CD4-positive, alpha-beta T cell treated with Interleukin-17A for 1 hour (primary cell): ENCODE data around the gene PBX4.
A peak's percentile ranks its signal among the peaks of the same experiment; 100 is the strongest.

Experiments used
- DNase-seq: peaks from one replicate; pipeline ENCODE4 v3.0.0-alpha.2; 2020

Gene PBX4

DNA sequence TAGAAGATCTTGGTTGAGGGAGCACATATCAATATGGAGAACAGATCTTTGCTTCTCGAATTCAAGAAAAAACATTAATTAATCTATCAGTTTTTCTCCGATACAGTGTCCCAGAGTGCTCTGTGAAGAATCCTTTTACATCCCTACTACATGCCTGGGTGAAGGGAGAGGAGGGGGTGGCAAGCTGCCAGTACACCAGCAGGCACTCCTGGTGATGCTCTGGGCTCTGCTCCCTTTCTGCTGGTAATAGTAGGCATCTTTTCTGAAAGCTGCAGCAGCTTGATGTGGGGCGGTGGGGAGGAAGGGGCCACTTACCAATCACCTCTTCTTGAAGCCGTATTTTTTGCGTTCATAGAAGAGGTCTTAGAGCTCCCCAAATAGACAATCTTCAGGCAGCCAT, 30.7 kb downstream of the PBX4 start:
- DNase-seq = no peak

DNA sequence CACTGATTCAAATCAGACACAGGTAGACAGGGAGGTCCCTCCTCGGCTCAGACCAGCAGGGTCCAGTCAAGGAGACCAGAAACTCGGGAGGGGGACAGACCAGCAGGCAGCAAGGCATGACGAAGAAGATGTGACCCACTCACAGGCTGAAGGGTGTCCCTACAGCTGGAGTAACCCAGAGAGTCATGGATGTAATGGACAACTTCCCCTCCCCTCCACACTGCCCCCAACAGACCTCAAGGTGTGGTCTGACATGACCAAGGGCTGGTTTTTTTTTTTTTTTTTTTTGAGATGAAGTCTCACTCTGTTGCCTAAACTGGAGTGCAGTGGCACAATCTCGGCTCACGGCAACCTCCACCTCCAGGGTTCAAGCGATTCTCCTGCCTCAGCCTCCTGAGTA, 34.1 kb downstream of the PBX4 start:
- DNase-seq = no peak

- no peak for DNase-seq
Measured at GRCh38 chr19:19582471-19582870, 36.0 kb downstream of the PBX4 start.

GRCh38 chr19:19581391-19581790, 37.1 kb downstream of the PBX4 start:
- no peak for DNase-seq

- DNase-seq = no peak
Measured at GRCh38 chr19:19580418-19580817, 38.1 kb downstream of the PBX4 start.

GRCh38 chr19:19579533-19580361, 38.7 kb downstream of the PBX4 start:
- no peak for DNase-seq

DNA sequence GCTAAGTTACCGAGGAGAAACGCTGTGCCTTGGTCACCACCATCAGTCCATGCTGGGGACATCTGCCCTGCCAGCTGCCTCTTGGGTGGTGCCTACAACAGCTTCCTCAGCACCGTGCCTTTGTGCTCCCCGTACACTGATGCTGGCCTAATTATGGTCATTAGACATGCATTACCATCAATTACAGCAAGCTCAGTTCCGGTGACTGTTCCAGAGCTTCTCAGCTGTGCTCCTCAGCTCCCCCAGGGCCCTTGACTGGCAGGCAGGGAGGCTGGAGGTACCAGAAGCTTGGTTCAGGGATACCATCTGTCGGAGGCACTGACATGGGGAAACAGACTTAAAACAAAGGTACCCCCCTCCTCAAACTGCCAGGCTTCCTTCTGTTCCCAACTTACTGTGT, 40.2 kb downstream of the PBX4 start:
- no peak for DNase-seq

DNA sequence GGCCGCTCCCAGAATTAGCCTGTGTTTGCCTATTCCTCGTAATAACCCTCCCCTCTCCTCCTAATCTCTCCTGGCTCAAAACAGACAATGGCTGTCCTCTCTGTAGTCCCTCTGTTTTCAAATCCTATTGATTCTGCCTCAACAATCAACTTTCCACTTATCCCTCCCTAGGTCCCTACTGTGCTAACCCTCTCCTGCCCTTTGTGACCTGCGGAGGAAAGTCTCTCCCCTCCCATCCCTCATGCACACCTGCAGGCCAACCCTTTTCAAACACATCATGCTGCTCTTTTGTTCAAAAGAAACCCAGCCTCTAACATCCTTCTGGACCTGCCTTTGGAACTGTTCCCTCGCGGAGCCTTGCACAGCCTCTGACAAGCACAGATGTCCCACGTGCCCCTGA, 43.1 kb downstream of the PBX4 start:
- no peak for DNase-seq

DNA sequence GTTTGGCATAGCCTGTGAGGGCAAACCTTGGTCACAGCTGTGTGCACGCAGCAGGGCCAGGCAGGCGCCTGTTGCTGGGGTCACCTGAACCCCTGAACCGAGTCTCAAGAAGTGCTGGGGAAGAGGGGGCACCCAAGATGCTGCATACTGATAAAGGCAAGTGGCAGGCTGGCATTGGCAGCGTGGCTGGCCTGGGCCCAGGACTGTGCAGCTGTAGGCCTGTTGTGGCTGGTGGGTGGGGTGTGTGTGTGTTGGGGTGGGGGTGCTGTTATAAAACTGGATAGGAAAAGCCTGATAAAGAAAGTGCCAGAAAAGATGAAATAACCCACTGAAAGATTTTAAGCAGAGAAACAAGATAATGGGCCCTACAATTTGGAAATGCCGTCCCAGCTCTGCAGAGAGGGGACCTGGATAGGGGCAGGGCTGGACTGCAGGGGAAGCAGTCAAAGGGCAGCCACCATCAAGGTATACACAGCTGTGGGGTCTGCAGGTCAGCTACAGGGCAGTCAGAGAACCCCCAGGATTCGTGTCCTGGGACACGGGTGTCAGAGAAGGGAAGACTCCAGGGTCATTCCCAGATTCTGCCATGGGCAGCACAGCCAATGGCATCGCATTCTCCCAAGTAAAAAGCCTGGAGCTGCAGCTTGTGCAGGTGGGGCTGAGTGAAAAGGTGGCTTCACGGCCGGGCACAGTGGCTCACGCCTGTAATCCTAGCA, 47.3 kb downstream of the PBX4 start:
- no peak for DNase-seq

DNA sequence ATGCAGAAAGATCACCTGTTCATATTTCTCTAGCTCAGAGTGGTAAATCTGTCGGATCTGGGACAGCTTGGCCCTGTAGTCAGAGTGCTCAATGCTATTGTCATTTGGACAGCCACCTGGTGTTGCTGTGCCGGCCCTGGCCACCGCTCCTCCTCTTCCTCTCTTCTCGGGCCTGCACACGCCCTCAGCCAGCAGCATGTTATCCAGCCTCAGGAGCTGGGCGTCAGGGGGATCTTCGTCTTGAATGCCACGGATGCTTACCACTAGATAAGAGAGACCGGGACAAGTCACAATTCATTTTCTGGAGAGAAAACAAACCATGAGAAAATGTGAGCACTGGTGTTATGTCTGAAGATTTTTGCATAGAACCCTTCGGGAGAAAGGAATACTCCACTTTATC, 47.9 kb downstream of the PBX4 start:
- no peak for DNase-seq

GRCh38 chr19:19568802-19569756, 49.4 kb downstream of the PBX4 start:
- DNase-seq = no peak

GRCh38 chr19:19567391-19567790, 51.1 kb downstream of the PBX4 start:
- DNase-seq = no peak

- no peak for DNase-seq
Measured at GRCh38 chr19:19566306-19566705, 52.2 kb downstream of the PBX4 start.

GRCh38 chr19:19563348-19563848, 55.1 kb downstream of the PBX4 start:
- DNase-seq = no peak

GRCh38 chr19:19562665-19563347, 55.7 kb downstream of the PBX4 start:
- peak; percentile 60 for DNase-seq

- DNase-seq = no peak
Measured at GRCh38 chr19:19561946-19562664, 56.4 kb downstream of the PBX4 start.

DNA sequence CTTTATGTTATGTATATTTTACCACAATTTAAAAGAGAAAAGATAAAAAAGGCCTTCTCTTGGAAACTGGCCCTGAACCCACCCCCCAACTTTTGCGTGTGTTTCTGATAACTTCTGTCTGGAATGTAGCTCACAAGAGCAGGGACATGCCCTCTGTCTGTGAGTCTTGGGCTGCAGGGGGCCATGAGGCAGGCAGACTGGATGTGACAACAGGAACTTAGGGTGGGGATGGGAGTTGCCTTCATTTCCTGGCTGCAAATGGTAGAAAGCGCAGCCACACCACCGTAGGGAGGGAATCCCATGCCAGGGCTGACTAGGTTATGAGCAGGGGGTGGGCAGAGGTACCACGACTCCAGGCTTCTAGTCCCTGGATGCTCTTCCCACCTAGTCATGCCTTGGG, 58.6 kb downstream of the PBX4 start:
- DNase-seq = no peak

- no peak for DNase-seq
Measured at GRCh38 chr19:19558636-19559035, 59.9 kb downstream of the PBX4 start.

DNA sequence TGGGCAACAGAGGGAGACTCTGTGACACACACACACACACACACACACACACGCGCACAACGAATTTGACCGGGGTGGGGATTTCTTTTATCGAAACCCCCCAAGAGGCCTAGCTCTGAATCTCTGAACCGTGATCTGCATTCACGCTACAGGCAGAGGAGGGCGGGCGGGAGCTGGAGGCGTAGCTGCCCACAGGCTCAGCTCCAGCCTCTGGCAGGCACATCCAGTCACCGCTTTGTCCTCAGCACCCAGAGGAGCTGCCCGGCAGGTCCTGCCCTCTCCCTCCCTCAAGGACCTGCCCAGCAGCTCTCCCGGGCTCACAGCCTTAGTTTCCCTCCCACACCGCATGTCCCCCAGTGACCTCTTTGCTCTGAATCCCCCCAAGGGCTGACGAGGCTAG, 60.4 kb downstream of the PBX4 start:
- no peak for DNase-seq

DNA sequence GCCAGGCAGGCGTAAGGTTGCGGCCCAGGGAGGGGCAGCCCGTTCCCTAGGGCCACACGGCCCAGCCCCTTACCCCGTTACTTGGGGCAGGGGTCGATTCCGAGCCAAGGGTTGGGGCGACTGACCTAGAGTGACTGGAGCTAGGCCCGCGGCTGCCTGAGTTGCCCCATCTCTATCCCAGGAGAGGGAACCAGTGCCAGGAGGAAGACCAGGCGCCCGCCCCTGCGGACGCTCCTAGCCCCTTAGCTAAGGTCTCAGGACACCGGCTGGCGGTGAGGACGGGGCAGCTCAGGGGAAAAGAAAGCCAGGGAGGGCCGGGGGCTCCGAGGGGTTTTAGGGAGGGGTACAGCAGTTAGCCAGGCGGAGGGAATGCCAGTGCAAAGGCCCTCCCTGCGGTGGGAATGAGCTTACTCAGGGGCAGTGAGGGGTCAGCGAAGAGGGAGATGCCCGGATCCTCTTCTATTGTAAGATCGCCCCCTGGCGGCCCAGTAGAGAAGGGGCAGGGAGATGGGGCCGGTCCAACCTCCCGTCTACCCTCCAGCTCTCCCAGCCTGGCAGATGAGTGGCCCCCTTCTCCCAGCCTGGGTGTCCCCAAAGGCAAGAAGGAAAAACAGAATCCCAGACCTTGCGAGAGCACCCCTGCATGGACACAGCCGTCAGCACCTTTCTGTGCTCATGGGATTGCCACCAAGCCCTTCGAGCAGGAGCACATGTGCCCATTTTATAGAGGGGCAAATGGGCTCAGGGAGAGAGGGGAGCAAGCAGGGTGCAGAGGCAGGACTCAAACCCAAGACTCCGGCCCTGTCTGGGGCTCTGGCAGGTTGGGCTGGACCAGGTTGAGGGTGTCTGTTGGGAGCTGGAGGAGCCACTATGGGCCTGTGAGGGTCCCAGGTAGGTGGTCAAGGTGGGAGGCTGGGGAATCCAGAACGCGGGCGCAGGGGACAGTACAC, 64.1 kb downstream of the PBX4 start:
- peak; percentile 57 for DNase-seq

DNA sequence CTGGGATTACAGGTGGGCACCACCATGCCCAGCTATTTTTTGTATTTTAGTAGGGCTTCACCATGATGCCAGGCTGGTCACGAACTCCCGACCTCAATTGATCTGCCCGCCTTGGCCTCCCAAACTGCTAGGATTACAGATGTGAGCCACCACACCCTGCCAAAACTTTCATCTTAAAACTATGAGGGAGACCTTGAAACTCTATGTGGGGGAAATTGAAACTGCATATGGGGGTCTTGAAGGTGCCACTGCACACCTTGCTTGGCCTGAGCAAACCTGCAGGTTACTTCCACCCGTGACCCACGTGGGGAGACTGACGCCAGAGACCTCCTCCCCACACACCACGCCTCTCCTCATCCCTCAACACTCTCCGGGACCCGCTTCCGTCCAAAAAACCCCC, 64.8 kb downstream of the PBX4 start:
- no peak for DNase-seq
